ENCODE data around the gene NACAD.

The NACAD gene

GRCh38 chr7:45092100-45092930, 3.5 kb upstream of the NACAD start:
- H3K9me3 ChIP-seq (ENCODE audit: control insufficient read depth in 5 of 5, low read length in 5 of 5), result peaks cover 0 to 3% (median 0%) of the 10 kb centered on the region in 5 donors
- H3K4me1 ChIP-seq (ENCODE audit: control insufficient read depth in 5 of 5, insufficient read depth in 5 of 5, low read length in 5 of 5), result peaks cover 0 to 16% (median 9%) of the 10 kb centered on the region in 5 donors
- no peak overlapping the region for H3K27ac ChIP-seq (ENCODE audit: low read depth, low read length)
- H3K36me3 ChIP-seq (ENCODE audit: control insufficient read depth in 5 of 5, insufficient read depth in 5 of 5, low read length in 5 of 5), result no peaks in the 10 kb centered on the region
- no peak overlapping the region for H3K4me3 ChIP-seq (ENCODE audit: low read depth in 1 of 5, low read length in 5 of 5)
- H3K9ac ChIP-seq (ENCODE audit: low read length in 5 of 5), result no peak overlapping the region
- H3K27me3 ChIP-seq (ENCODE audit: control insufficient read depth in 5 of 5, insufficient read depth in 4 of 5, low read length in 5 of 5), result peaks cover 0 to 9% (median 4%) of the 10 kb centered on the region in 5 donors

DNA sequence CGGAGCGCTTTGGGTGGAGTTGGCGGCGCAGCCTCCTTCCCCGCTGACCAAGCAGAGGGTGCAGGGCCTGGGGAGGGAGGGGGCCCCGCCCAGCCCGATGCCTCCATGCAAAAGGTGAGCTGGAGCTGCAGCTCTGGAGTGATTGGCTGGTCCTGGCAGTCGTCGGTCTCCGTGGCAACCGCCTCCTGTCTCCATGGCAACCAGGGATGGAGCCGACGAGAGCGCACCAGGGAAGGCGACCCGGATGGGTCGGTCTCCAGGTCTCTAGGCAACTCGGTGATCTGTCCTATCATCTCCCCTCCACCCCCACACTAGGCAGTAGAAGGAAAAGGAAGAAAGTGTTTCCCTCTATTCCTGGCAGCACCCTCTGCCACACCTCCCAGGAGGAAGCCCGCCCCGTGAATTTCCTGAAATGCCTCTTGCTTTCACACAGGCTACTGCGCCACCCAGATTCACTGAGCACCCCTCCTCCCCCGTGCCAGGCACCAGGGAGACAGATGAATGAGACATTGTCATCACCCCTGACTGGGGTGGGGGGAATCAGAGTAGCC, 647 bp upstream of the NACAD start:
- Histone ChIP-seq H3K4me1 (ENCODE audit: control insufficient read depth in 5 of 5, insufficient read depth in 5 of 5, low read length in 5 of 5) (peaks cover 0 to 20% (median 9%) of the 10 kb centered on the region in 5 donors), H3K9ac (ENCODE audit: low read length in 5 of 5) (peak overlapping the region in 1 of 5 donors; percentile 62), H3K9me3 (ENCODE audit: control insufficient read depth in 5 of 5, low read length in 5 of 5) (no peaks in the 10 kb centered on the region), H3K36me3 (ENCODE audit: control insufficient read depth in 5 of 5, insufficient read depth in 5 of 5, low read length in 5 of 5) (no peaks in the 10 kb centered on the region), H3K27ac (ENCODE audit: low read depth, low read length) (no peak overlapping the region), H3K4me3 (ENCODE audit: low read depth in 1 of 5, low read length in 5 of 5) (peak overlapping the region in 4 of 5 donors; percentile 43 to 71 (median 61)), H3K27me3 (ENCODE audit: control insufficient read depth in 5 of 5, insufficient read depth in 4 of 5, low read length in 5 of 5) (peaks cover 0 to 9% (median 4%) of the 10 kb centered on the region in 5 donors)

GRCh38 chr7:45088146-45088701, 545 bp downstream of the NACAD start:
- Histone ChIP-seq H3K4me1 (ENCODE audit: control insufficient read depth in 5 of 5, insufficient read depth in 5 of 5, low read length in 5 of 5) (peaks cover 0 to 24% (median 9%) of the 10 kb centered on the region in 5 donors), H3K27me3 (ENCODE audit: control insufficient read depth in 5 of 5, insufficient read depth in 4 of 5, low read length in 5 of 5) (peaks cover 0 to 9% (median 4%) of the 10 kb centered on the region in 5 donors), H3K27ac (ENCODE audit: low read depth, low read length) (no peak overlapping the region), H3K9me3 (ENCODE audit: control insufficient read depth in 5 of 5, low read length in 5 of 5) (no peaks in the 10 kb centered on the region), H3K9ac (ENCODE audit: low read length in 5 of 5) (peak overlapping the region in 1 of 5 donors; percentile 35), H3K4me3 (ENCODE audit: low read depth in 1 of 5, low read length in 5 of 5) (peak overlapping the region in 4 of 5 donors; percentile 49 to 71 (median 61)), H3K36me3 (ENCODE audit: control insufficient read depth in 5 of 5, insufficient read depth in 5 of 5, low read length in 5 of 5) (no peaks in the 10 kb centered on the region)

DNA sequence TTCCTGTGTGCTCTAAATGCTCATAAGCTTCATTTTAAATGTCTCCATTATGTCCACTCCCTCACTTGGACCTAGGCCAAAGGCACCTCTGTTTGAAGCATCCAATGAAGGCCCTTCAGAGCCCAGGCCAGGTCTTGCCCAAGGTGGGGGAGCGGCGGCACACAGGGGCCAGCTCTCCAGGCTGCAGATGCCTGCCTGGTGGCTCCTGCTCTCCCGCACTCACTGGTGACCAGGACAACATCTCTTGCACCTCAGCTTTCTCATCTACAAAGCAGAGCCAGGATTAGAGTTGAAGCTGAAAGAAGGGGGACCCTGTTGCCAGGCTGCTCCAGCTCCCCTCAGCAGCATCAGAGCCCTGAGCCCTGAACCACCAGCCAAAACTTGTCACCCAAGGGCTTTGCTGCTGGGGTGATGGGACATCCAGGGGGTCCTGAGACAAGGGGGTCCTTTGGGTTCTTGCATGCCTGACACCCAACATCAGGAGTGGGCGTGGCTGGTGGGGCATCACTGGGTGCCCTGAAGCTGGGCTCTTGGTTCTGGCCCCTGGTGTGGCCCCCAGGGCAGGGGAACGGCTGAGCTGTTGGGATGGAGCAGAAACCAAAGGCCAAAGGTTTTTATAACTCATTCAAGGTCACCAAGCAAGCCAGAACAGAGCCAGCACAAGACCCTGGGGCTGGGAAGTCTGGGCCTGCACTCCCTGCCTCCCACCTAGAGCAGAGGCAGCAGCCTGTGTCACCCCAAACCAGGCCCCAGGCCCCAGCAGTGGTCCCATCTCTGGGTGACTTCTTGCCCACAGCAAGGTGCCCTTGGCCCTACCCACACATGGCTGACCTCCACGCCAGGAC, 1.2 kb downstream of the NACAD start:
- Histone ChIP-seq H3K9ac (ENCODE audit: low read length in 5 of 5) (no peak overlapping the region), H3K27ac (ENCODE audit: low read depth, low read length) (no peak overlapping the region), H3K4me3 (ENCODE audit: low read depth in 1 of 5, low read length in 5 of 5) (peak overlapping the region in 2 of 5 donors; percentile 49 to 71), H3K27me3 (ENCODE audit: control insufficient read depth in 5 of 5, insufficient read depth in 4 of 5, low read length in 5 of 5) (peaks cover 0 to 9% (median 4%) of the 10 kb centered on the region in 5 donors), H3K4me1 (ENCODE audit: control insufficient read depth in 5 of 5, insufficient read depth in 5 of 5, low read length in 5 of 5) (peaks cover 0 to 30% (median 14%) of the 10 kb centered on the region in 5 donors), H3K9me3 (ENCODE audit: control insufficient read depth in 5 of 5, low read length in 5 of 5) (no peaks in the 10 kb centered on the region), H3K36me3 (ENCODE audit: control insufficient read depth in 5 of 5, insufficient read depth in 5 of 5, low read length in 5 of 5) (no peaks in the 10 kb centered on the region)

GRCh38 chr7:45086331-45087065, 2.3 kb downstream of the NACAD start:
- no peaks in the 10 kb centered on the region for H3K36me3 ChIP-seq (ENCODE audit: control insufficient read depth in 5 of 5, insufficient read depth in 5 of 5, low read length in 5 of 5)
- no peak overlapping the region for H3K27ac ChIP-seq (ENCODE audit: low read depth, low read length)
- H3K4me3 ChIP-seq (ENCODE audit: low read depth in 1 of 5, low read length in 5 of 5), result no peak overlapping the region
- no peaks in the 10 kb centered on the region for H3K9me3 ChIP-seq (ENCODE audit: control insufficient read depth in 5 of 5, low read length in 5 of 5)
- peaks cover 0 to 39% (median 19%) of the 10 kb centered on the region in 5 donors for H3K4me1 ChIP-seq (ENCODE audit: control insufficient read depth in 5 of 5, insufficient read depth in 5 of 5, low read length in 5 of 5)
- no peak overlapping the region for H3K9ac ChIP-seq (ENCODE audit: low read length in 5 of 5)
- peaks cover 0 to 9% (median 4%) of the 10 kb centered on the region in 5 donors for H3K27me3 ChIP-seq (ENCODE audit: control insufficient read depth in 5 of 5, insufficient read depth in 4 of 5, low read length in 5 of 5)

- Histone ChIP-seq H3K36me3 (ENCODE audit: control insufficient read depth in 5 of 5, insufficient read depth in 5 of 5, low read length in 5 of 5) (no peaks in the 10 kb centered on the region), H3K9me3 (ENCODE audit: control insufficient read depth in 5 of 5, low read length in 5 of 5) (no peaks in the 10 kb centered on the region), H3K4me1 (ENCODE audit: control insufficient read depth in 5 of 5, insufficient read depth in 5 of 5, low read length in 5 of 5) (peaks cover 0 to 39% (median 19%) of the 10 kb centered on the region in 5 donors), H3K27me3 (ENCODE audit: control insufficient read depth in 5 of 5, insufficient read depth in 4 of 5, low read length in 5 of 5) (peaks cover 0 to 9% (median 4%) of the 10 kb centered on the region in 5 donors), H3K27ac (ENCODE audit: low read depth, low read length) (no peak overlapping the region), H3K9ac (ENCODE audit: low read length in 5 of 5) (no peak overlapping the region), H3K4me3 (ENCODE audit: low read depth in 1 of 5, low read length in 5 of 5) (no peak overlapping the region)
Measured at GRCh38 chr7:45085619-45086200, 3.1 kb downstream of the NACAD start.

GRCh38 chr7:45084901-45085618, 3.7 kb downstream of the NACAD start:
- H3K9me3 ChIP-seq (ENCODE audit: control insufficient read depth in 5 of 5, low read length in 5 of 5), result no peaks in the 10 kb centered on the region
- H3K27ac ChIP-seq (ENCODE audit: low read depth, low read length), result no peak overlapping the region
- H3K36me3 ChIP-seq (ENCODE audit: control insufficient read depth in 5 of 5, insufficient read depth in 5 of 5, low read length in 5 of 5), result no peaks in the 10 kb centered on the region
- no peak overlapping the region for H3K4me3 ChIP-seq (ENCODE audit: low read depth in 1 of 5, low read length in 5 of 5)
- no peak overlapping the region for H3K9ac ChIP-seq (ENCODE audit: low read length in 5 of 5)
- H3K27me3 ChIP-seq (ENCODE audit: control insufficient read depth in 5 of 5, insufficient read depth in 4 of 5, low read length in 5 of 5), result peaks cover 0 to 9% (median 4%) of the 10 kb centered on the region in 5 donors
- H3K4me1 ChIP-seq (ENCODE audit: control insufficient read depth in 5 of 5, insufficient read depth in 5 of 5, low read length in 5 of 5), result peaks cover 0 to 39% (median 19%) of the 10 kb centered on the region in 5 donors

GRCh38 chr7:45084336-45084735, 4.4 kb downstream of the NACAD start:
- Histone ChIP-seq H3K4me1 (ENCODE audit: control insufficient read depth in 5 of 5, insufficient read depth in 5 of 5, low read length in 5 of 5) (peaks cover 0 to 36% (median 19%) of the 10 kb centered on the region in 5 donors), H3K9me3 (ENCODE audit: control insufficient read depth in 5 of 5, low read length in 5 of 5) (no peaks in the 10 kb centered on the region), H3K4me3 (ENCODE audit: low read depth in 1 of 5, low read length in 5 of 5) (no peak overlapping the region), H3K9ac (ENCODE audit: low read length in 5 of 5) (no peak overlapping the region), H3K27ac (ENCODE audit: low read depth, low read length) (no peak overlapping the region), H3K36me3 (ENCODE audit: control insufficient read depth in 5 of 5, insufficient read depth in 5 of 5, low read length in 5 of 5) (no peaks in the 10 kb centered on the region), H3K27me3 (ENCODE audit: control insufficient read depth in 5 of 5, insufficient read depth in 4 of 5, low read length in 5 of 5) (peaks cover 0 to 3% (median under 1%) of the 10 kb centered on the region in 5 donors)
